ENCODE results near the gene ANKRD10.

- TF ChIP-seq, protein P1, sequence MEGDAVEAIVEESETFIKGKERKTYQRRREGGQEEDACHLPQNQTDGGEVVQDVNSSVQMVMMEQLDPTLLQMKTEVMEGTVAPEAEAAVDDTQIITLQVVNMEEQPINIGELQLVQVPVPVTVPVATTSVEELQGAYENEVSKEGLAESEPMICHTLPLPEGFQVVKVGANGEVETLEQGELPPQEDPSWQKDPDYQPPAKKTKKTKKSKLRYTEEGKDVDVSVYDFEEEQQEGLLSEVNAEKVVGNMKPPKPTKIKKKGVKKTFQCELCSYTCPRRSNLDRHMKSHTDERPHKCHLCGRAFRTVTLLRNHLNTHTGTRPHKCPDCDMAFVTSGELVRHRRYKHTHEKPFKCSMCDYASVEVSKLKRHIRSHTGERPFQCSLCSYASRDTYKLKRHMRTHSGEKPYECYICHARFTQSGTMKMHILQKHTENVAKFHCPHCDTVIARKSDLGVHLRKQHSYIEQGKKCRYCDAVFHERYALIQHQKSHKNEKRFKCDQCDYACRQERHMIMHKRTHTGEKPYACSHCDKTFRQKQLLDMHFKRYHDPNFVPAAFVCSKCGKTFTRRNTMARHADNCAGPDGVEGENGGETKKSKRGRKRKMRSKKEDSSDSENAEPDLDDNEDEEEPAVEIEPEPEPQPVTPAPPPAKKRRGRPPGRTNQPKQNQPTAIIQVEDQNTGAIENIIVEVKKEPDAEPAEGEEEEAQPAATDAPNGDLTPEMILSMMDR (IDR thresholded peaks at IDR 0.05): no peak
- no peak for TF ChIP-seq POLR2A (IDR thresholded peaks at IDR 0.05)
These were observed 48.2 kb downstream of the ANKRD10 start for GRCh38 chr13:110866491-110867170.

Measured in Peyer's patch (tissue), 4 donors.